Ishikawa (cell line): ENCODE data around the gene GSTA1.

Source experiments
- CEBPB ChIP-seq: IDR thresholded peaks from 2 replicates; pipeline ENCODE4 v1.6.1; 2012
- CREB1 ChIP-seq: IDR thresholded peaks from 2 replicates; pipeline ENCODE4 v1.6.1; 2012; ENCODE audit warnings: low read depth
- EGR1 ChIP-seq: IDR thresholded peaks from 2 replicates; pipeline ENCODE4 v1.6.1; 2012
- EP300 ChIP-seq: IDR thresholded peaks from 2 replicates; pipeline ENCODE4 v1.6.1; 2012; ENCODE audit warnings: borderline replicate concordance
- FOXM1 ChIP-seq: IDR thresholded peaks from 2 replicates; pipeline ENCODE4 v1.6.1; 2012; ENCODE audit warnings: low read depth, borderline replicate concordance
- MAX ChIP-seq: IDR thresholded peaks from 2 replicates; pipeline ENCODE4 v1.6.1; 2012
- NFIC ChIP-seq: IDR thresholded peaks from 2 replicates; pipeline ENCODE4 v1.6.1; 2012
- RAD21 ChIP-seq: IDR thresholded peaks from 2 replicates; pipeline ENCODE4 v1.6.1; 2012; ENCODE audit warnings: low read depth
- REST ChIP-seq: IDR thresholded peaks from 2 replicates; pipeline ENCODE4 v1.6.1; 2012; ENCODE audit warnings: low read depth, mild to moderate bottlenecking
- TAF1 ChIP-seq: IDR thresholded peaks from 2 replicates; pipeline ENCODE4 v1.6.1; 2012; ENCODE audit warnings: low read depth, mild to moderate bottlenecking
- TCF12 ChIP-seq: IDR thresholded peaks from 2 replicates; pipeline ENCODE4 v1.6.1; 2012; ENCODE audit warnings: low read depth
- TEAD4 ChIP-seq: IDR thresholded peaks from 2 replicates; pipeline ENCODE4 v1.6.1; 2012
- USF1 ChIP-seq: IDR thresholded peaks from 2 replicates; pipeline ENCODE4 v1.6.1; 2012
- YY1 ChIP-seq: IDR thresholded peaks from 2 replicates; pipeline ENCODE4 v1.6.1; 2012; ENCODE audit warnings: low read depth
- ZBTB7A ChIP-seq: IDR thresholded peaks from 2 replicates; pipeline ENCODE4 v1.6.1; 2012; ENCODE audit warnings: low read depth

GSTA1 gene

GRCh38 chr6:52786249-52786956 is 17.2 kb downstream of the GSTA1 start:
- TF ChIP-seq EP300 (no peak), TCF12 (no peak), CREB1 (no peak), FOXM1 (no peak), TAF1 (no peak)

GRCh38 chr6:52779237-52779636 is 24.4 kb downstream of the GSTA1 start:
- TF ChIP-seq FOXM1, result no peak
- TF ChIP-seq USF1, result no peak
- no peak for TF ChIP-seq CEBPB
- no peak for TF ChIP-seq EGR1

- peak; percentile 35; the same call in 1 of the 2 replicates for TF ChIP-seq RAD21
Measured at GRCh38 chr6:52763322-52763916, 40.2 kb downstream of the GSTA1 start, which contains the start of gene GSTA2. TSS of gene GSTA2 (minus strand) at chr6:52763475. CDS start at chr6:52757947, 5,528 bp downstream.

GRCh38 chr6:52760105-52760765 is 43.4 kb downstream of the GSTA1 start:
- no peak for TF ChIP-seq FOXM1
- TF ChIP-seq ZBTB7A, result no peak
- no peak for TF ChIP-seq MAX

- no peak for TF ChIP-seq FOXM1
Measured at GRCh38 chr6:52759085-52759484, 44.5 kb downstream of the GSTA1 start.

- TF ChIP-seq TEAD4, result peak; percentile 70
- TF ChIP-seq TCF12, result 0 out of 2 replicates have a peak, but pooled peaks have one; percentile 25
- peak; percentile 70 for TF ChIP-seq NFIC
Measured at GRCh38 chr6:52757651-52758338, 45.8 kb downstream of the GSTA1 start.

GRCh38 chr6:52754443-52754842 is 49.2 kb downstream of the GSTA1 start:
- no peak for TF ChIP-seq MAX
- peak; percentile 62 for TF ChIP-seq NFIC
- no peak for TF ChIP-seq TEAD4
- TF ChIP-seq CREB1, result no peak
- TF ChIP-seq TCF12, result no peak
- TF ChIP-seq CEBPB, result no peak
- 0 out of 2 replicates have a peak, but pooled peaks have one; percentile 18 for TF ChIP-seq EP300
- TF ChIP-seq REST, result no peak
- no peak for TF ChIP-seq TAF1
- no peak for TF ChIP-seq USF1
- no peak for TF ChIP-seq ZBTB7A

- TF ChIP-seq CREB1, result no peak
- no peak for TF ChIP-seq MAX
- no peak for TF ChIP-seq TCF12
- no peak for TF ChIP-seq REST
- TF ChIP-seq CEBPB, result no peak
- no peak for TF ChIP-seq FOXM1
- no peak for TF ChIP-seq TEAD4
- TF ChIP-seq USF1, result no peak
- TF ChIP-seq RAD21, result no peak
- no peak for TF ChIP-seq EGR1
- no peak for TF ChIP-seq EP300
- TF ChIP-seq YY1, result no peak
- TF ChIP-seq ZBTB7A, result no peak
- TF ChIP-seq TAF1, result no peak
- TF ChIP-seq NFIC, result no peak
Measured at GRCh38 chr6:52752310-52752709, 51.3 kb downstream of the GSTA1 start.
